ENCODE data around the gene TMEM247. TPM values are rescaled to one million over a fixed set of nuclear protein-coding genes. Genes with fewer than 3 reads are reported as not detected.
A peak's percentile ranks its signal among the peaks of the same experiment; 100 is the strongest.

The TMEM247 gene
- total RNA-seq, 4 donors from 2014 or later = not detected

DNA sequence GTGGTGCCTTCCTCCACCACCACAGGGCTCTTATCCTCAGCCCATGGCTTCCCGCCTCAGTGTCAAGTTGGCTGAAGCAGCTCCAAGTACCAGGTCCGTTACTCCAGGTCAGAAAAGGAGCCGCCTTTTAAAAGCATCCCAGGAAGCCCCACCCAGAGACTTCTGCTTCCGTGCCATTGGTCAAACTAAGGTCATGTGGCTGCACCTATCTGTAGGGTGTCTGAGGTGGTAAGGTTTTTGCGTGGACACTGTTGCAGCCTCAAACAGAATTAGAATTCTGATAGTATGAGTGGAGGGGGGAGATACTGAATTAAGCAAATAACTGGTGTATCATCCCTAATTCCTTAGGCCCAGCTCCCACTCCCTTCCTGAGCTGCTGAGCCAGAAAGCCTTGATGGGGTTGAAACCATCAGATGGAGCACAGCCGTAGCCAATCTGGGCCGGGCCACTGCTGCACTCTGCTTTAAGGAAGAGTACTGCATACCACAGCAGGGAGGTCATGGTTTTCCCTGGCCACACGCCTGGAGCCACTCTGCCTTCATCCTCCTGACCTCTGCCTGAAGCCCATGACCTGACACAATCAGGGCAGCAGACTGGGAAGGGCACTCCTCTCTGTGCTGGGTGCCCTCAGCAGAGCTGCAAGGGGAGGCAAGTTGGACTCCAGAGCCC lies 8.4 kb downstream of the TMEM247 start:
- Histone ChIP-seq H3K4me1 (peaks cover 18% of the 10 kb centered on the region), H3K27me3 (no peaks in the 10 kb centered on the region), H3K9me3 (no peaks in the 10 kb centered on the region), H3K27ac (no peak overlapping the region), H3K4me3 (no peak overlapping the region), H3K36me3 (no peaks in the 10 kb centered on the region)
- 43% methylated on average over 4 of the region's 8 CpGs for WGBS
- DNase-seq (ENCODE audit: low spot score in 2 of 2) = peak; percentile 82 to 89
- TF ChIP-seq POLR2AphosphoS5 (IDR thresholded peaks at IDR 0.05) (no peak), POLR2A (IDR thresholded peaks at IDR 0.05) (no peak), EP300 (IDR thresholded peaks at IDR 0.05) (no peak)
- TF ChIP-seq, protein P1, sequence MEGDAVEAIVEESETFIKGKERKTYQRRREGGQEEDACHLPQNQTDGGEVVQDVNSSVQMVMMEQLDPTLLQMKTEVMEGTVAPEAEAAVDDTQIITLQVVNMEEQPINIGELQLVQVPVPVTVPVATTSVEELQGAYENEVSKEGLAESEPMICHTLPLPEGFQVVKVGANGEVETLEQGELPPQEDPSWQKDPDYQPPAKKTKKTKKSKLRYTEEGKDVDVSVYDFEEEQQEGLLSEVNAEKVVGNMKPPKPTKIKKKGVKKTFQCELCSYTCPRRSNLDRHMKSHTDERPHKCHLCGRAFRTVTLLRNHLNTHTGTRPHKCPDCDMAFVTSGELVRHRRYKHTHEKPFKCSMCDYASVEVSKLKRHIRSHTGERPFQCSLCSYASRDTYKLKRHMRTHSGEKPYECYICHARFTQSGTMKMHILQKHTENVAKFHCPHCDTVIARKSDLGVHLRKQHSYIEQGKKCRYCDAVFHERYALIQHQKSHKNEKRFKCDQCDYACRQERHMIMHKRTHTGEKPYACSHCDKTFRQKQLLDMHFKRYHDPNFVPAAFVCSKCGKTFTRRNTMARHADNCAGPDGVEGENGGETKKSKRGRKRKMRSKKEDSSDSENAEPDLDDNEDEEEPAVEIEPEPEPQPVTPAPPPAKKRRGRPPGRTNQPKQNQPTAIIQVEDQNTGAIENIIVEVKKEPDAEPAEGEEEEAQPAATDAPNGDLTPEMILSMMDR (IDR thresholded peaks at IDR 0.05) = no peak

DNA sequence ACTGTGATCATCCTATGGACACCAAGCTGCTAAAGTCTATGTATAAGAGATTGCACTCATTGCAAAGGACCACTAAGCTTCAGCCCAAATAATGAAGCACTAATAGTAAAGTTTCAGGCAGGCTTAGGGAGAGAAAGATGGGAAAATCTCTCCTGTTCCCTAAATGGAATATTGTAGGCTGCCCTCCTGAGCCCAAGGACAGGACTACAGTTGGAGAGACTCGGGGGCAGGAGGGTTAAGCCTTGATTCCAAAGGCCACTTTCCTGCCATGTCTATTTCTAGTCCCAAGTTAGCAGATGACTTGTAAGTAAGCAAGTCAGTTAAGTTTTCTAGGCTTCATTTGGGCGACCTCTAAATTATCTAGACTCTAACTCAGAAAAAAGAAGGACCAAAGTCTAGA lies 9.0 kb downstream of the TMEM247 start:
- H3K27ac ChIP-seq = no peak overlapping the region
- no peak for TF ChIP-seq POLR2A (IDR thresholded peaks at IDR 0.05)
- TF ChIP-seq EP300 (IDR thresholded peaks at IDR 0.05) = no peak
- TF ChIP-seq, protein P1 (IDR thresholded peaks at IDR 0.05) = no peak
- TF ChIP-seq POLR2AphosphoS5 (IDR thresholded peaks at IDR 0.05) = no peak
- H3K4me1 ChIP-seq = peaks cover 18% of the 10 kb centered on the region
- no peak overlapping the region for H3K4me3 ChIP-seq
- no peaks in the 10 kb centered on the region for H3K36me3 ChIP-seq
- DNase-seq (ENCODE audit: low spot score in 2 of 2) = no peak
- H3K9me3 ChIP-seq = no peaks in the 10 kb centered on the region
- WGBS = 89% methylated on average over 2 of the region's 2 CpGs
- no peaks in the 10 kb centered on the region for H3K27me3 ChIP-seq

- WGBS = 71% methylated on average over 8 of the region's 8 CpGs
- TF ChIP-seq POLR2A (IDR thresholded peaks at IDR 0.05) (no peak), EP300 (IDR thresholded peaks at IDR 0.05) (no peak), POLR2AphosphoS5 (IDR thresholded peaks at IDR 0.05) (no peak)
- TF ChIP-seq, protein P1 (IDR thresholded peaks at IDR 0.05) = no peak
- H3K9me3 ChIP-seq = no peaks in the 10 kb centered on the region
- H3K27ac ChIP-seq = no peak overlapping the region
- no peaks in the 10 kb centered on the region for H3K36me3 ChIP-seq
- H3K27me3 ChIP-seq = no peaks in the 10 kb centered on the region
- no peak for DNase-seq (ENCODE audit: low spot score in 2 of 2)
- peaks cover 18% of the 10 kb centered on the region for H3K4me1 ChIP-seq
- H3K4me3 ChIP-seq = no peak overlapping the region
Measured at GRCh38 chr2:46489423-46490174, 10.2 kb downstream of the TMEM247 start.

DNA sequence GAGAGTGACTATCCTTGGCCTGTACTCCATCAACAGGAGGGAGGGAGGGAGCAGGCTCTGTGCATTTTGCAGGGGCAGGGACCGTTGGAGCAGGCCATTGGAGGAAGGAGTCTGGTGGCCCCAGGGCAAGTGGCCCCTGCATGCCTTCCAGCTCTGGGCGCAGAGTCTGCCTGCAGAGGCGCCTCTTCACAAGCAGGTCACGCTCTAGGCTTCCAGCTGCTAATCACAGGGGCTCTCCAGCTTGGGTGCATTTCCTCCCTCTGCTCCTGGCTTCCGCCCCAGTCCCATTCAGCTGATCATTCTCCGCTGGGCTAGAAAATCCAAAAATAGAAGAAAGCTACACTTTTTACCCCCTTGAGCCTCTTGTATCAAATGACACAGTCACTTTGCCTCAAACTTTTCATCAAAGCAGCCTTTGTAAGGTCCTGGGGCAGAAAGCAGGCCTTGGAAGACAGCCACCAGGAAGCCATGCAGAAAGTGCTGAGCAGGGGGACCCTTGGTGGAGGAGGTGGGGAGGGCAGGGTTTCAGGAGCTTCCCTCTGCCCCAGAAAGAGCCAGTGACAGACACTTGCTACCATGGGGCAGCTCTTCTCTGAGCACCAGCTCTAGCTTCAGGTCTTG lies 11.3 kb downstream of the TMEM247 start:
- Histone ChIP-seq H3K27ac (no peak overlapping the region), H3K4me3 (no peak overlapping the region), H3K27me3 (no peaks in the 10 kb centered on the region), H3K36me3 (no peaks in the 10 kb centered on the region), H3K9me3 (no peaks in the 10 kb centered on the region), H3K4me1 (peaks cover 18% of the 10 kb centered on the region)
- DNase-seq (ENCODE audit: low spot score in 2 of 2) = no peak
- WGBS = 40% methylated on average over 6 of the region's 6 CpGs
- TF ChIP-seq POLR2A (IDR thresholded peaks at IDR 0.05) (no peak), EP300 (IDR thresholded peaks at IDR 0.05) (no peak), POLR2AphosphoS5 (IDR thresholded peaks at IDR 0.05) (no peak)
- TF ChIP-seq, protein P1 (IDR thresholded peaks at IDR 0.05) = no peak

GRCh38 chr2:46492301-46492700 lies 12.9 kb downstream of the TMEM247 start:
- DNase-seq (ENCODE audit: low spot score in 2 of 2) = no peak
- Histone ChIP-seq H3K27me3 (no peaks in the 10 kb centered on the region), H3K4me1 (peaks cover 18% of the 10 kb centered on the region), H3K4me3 (no peak overlapping the region), H3K27ac (no peak overlapping the region), H3K9me3 (no peaks in the 10 kb centered on the region), H3K36me3 (no peaks in the 10 kb centered on the region)
- TF ChIP-seq POLR2A (IDR thresholded peaks at IDR 0.05) (no peak), POLR2AphosphoS5 (IDR thresholded peaks at IDR 0.05) (no peak)
- TF ChIP-seq, protein P1 (IDR thresholded peaks at IDR 0.05) = no peak
- 100% methylated on average over 7 of the region's 7 CpGs for WGBS

Measured in suprapubic skin (tissue), 4 donors.